Fibroblast of villous mesenchyme (primary cell): ENCODE measurements around the gene PEG3. TPM values are rescaled to one million over a fixed set of nuclear protein-coding genes. Genes with fewer than 3 reads are reported as not detected.

Source experiments
- DNase-seq: peaks from one replicate; pipeline ENCODE4 v3.0.0-alpha.2; 2010; ENCODE audit warnings: low read depth
- H3K4me3 ChIP-seq: 2 replicates; pipeline ENCODE4 v1.5.1; 2011; ENCODE audit warnings: low read depth, mild to moderate bottlenecking, low read length
- CTCF ChIP-seq: IDR thresholded peaks from 2 replicates; pipeline ENCODE4 v1.5.1; 2012; ENCODE audit warnings: low read depth, mild to moderate bottlenecking, low read length; ENCODE audit not compliant: insufficient read depth
- total RNA-seq: library from RNA; depleted of rRNA; stranded (reverse); fragments of >200 nt; gene quantifications from 2 replicates; pipeline ENCODE4 v1.2.3, GENCODE V29; 2012

Gene PEG3
- 0.32 and 0.43 TPM in 2 replicates for total RNA-seq

- DNase-seq, result peak; percentile 20
- TF ChIP-seq CTCF, result no peak
- H3K4me3 ChIP-seq, result peak within 1 kb of the TSS; percentile 52
Measured at GRCh38 chr19:56840451-56841192, at the start of gene PEG3, which contains the start of gene ZIM2. Gene PEG3 (minus strand): TSS chr19:56840726. CDS start chr19:56824655, 16,071 bp downstream. Gene ZIM2 (minus strand): TSS chr19:56840726. CDS start chr19:56824277, 16,449 bp downstream.

DNA sequence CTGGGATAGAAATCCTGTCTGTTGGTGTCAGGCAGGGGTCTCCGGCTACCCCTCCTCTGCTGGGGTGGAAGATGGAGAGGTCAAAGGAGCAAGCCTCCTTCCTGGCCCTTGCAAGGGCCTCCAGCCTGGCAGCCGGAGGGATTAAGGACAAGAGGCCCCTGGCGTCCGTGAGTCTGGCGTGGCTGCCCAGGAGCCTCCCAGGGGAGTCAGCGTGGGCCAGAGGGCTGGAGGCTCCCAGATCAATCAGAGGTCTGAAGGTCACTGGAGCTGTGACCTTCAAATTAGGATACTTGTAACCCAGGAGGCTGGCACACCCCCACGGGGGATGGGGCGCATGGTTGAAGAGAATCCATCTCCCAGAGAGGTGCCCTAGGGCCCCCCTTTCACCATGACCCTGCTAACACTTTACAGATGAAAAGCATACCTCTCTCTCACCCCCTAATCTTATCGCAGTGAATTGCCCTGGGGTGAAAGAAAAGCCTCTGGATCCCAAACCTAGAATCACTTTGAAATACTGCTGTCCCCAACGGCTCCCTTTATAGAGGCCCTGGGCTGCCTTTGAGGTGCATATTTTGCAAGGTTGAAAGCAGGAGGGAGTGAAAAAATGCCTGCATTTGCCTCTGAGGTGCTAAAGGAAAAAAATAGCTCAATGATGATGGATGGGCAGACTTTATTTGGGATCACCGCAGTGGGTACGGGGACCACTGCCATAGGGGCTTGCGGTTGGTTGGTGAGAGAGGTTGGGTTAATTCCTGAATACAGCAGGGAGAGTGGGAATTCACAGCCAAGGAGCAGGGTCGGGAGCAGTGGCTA lies 44.9 kb upstream of the PEG3 start:
- no peak for DNase-seq
- no peak overlapping the region for H3K4me3 ChIP-seq
- TF ChIP-seq CTCF, result no peak

DNA sequence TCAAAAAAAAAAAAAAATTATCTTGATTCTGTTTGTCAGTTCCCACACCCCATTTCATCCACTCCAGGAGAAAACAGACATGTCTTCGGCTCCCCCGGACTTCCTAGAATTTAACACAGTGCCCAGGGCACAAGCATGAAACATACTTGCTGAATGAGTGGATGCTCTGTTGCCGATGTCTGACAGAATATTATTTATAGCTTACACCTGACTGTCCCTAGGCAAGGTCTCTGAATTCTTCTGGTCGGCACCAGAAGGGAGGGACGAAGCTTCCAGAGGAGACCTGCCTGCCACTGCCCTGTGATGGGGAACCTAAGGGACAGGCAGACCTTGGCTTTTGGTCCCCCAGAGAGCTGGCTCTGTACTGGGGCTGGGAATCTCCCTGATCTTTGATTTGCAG lies 43.9 kb upstream of the PEG3 start:
- no peak overlapping the region for H3K4me3 ChIP-seq
- TF ChIP-seq CTCF, result no peak
- no peak for DNase-seq

DNA sequence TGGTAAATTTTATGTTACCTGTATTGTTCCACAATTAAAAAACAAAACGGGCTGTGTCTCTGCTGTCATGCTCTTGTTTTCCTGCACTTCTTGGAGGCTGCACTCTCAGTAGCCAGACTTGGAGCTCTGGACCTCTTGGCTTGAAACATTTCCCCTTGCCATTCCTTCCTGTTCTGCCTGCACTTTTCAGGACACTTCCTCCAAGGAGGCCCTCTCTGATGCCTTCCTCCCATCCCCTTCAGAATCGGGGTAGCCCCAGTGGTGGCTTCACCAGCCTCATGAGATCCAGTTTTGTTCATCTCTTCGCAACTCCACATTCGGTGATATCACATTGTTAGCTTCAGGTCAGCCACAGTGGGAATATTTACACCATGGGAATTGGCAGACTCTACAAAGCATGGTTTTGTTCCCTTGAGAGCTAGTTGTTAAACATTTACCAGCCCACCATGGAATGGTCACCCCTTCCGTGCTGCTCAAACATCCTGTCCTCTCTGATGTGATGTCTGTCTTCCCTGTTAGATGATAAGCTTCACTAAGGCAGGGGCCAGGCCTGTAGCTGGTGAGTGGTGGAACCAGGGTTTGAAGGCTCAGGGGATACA lies 40.2 kb upstream of the PEG3 start:
- no peak for DNase-seq
- TF ChIP-seq CTCF, result no peak
- H3K4me3 ChIP-seq, result no peak overlapping the region

- DNase-seq, result no peak
- H3K4me3 ChIP-seq, result no peak overlapping the region
- no peak for TF ChIP-seq CTCF
Measured at GRCh38 chr19:56877069-56877715, 36.7 kb upstream of the PEG3 start.

GRCh38 chr19:56875717-56876116 lies 35.2 kb upstream of the PEG3 start:
- DNase-seq, result no peak
- no peak for TF ChIP-seq CTCF
- no peak overlapping the region for H3K4me3 ChIP-seq
